DOHH2 (cell line): Measurements from ENCODE around the gene MAGI1.
A peak's percentile ranks its signal among the peaks of the same experiment; 100 is the strongest.

Source experiments
- H3F3A ChIP-seq: fragments of 200-600 bp; sonication (generic), shearing (Covaris generic); 2 replicates; pipeline ENCODE4 v1.6.0; 2016; ENCODE audit warnings: antibody characterized with exemption, mild to moderate bottlenecking; ENCODE audit not compliant: control insufficient read depth, insufficient read depth
- H3K27ac ChIP-seq: fragments of 200-600 bp; sonication (generic); 2 replicates; pipeline ENCODE4 v1.5.1; 2014; ENCODE audit warnings: low read depth, mild to moderate bottlenecking, low read length, moderate library complexity
- H3K27me3 ChIP-seq: fragments of 200-600 bp; sonication (generic); 2 replicates; pipeline ENCODE4 v1.6.1; 2014; ENCODE audit warnings: mild to moderate bottlenecking, low read length, mixed read lengths; ENCODE audit not compliant: control insufficient read depth
- H3K36me3 ChIP-seq: fragments of 200-600 bp; sonication (generic); 2 replicates; pipeline ENCODE4 v1.6.1; 2014; ENCODE audit warnings: mild to moderate bottlenecking, low read length, moderate library complexity, mixed read lengths; ENCODE audit not compliant: control insufficient read depth
- H3K4me1 ChIP-seq: fragments of 200-600 bp; sonication (generic); 2 replicates; pipeline ENCODE4 v1.6.1; 2014; ENCODE audit warnings: mild to moderate bottlenecking, low read length, mixed read lengths; ENCODE audit not compliant: control insufficient read depth
- H3K4me2 ChIP-seq: fragments of 200-600 bp; sonication (generic); 2 replicates; pipeline ENCODE4 v1.6.0; 2014; ENCODE audit warnings: mild to moderate bottlenecking, low read length, moderate library complexity
- H3K4me3 ChIP-seq: fragments of 200-600 bp; sonication (generic); 2 replicates; pipeline ENCODE4 v1.5.1; 2014; ENCODE audit warnings: mild to moderate bottlenecking, low read length, mixed read lengths
- H3K79me2 ChIP-seq: fragments of 200-600 bp; sonication (generic); 2 replicates; pipeline ENCODE4 v1.6.1; 2014; ENCODE audit warnings: mild to moderate bottlenecking, low read length, mixed read lengths; ENCODE audit not compliant: control insufficient read depth
- H3K9me2 ChIP-seq: fragments of 200-600 bp; sonication (generic); replicated peaks from 2 replicates; pipeline ENCODE4 v1.6.1; 2014; ENCODE audit warnings: mild to moderate bottlenecking, low read length, mixed read lengths; ENCODE audit not compliant: control insufficient read depth
- H3K9me3 ChIP-seq: fragments of 200-600 bp; sonication (generic); 2 replicates; pipeline ENCODE4 v1.6.1; 2014; ENCODE audit warnings: antibody characterized with exemption, low read length, mixed read lengths; ENCODE audit not compliant: control insufficient read depth, insufficient read depth
- H4K20me1 ChIP-seq: fragments of 200-600 bp; sonication (generic); 2 replicates; pipeline ENCODE4 v1.6.0; 2014; ENCODE audit warnings: low read depth, mild to moderate bottlenecking, antibody characterized with exemption, low read length, moderate library complexity; ENCODE audit not compliant: control insufficient read depth, insufficient read depth
- EZH2phosphoT487 ChIP-seq: fragments of 200-600 bp; sonication (generic); IDR thresholded peaks from 2 replicates; pipeline ENCODE4 v1.6.1; 2017; ENCODE audit warnings: borderline replicate concordance, mild to moderate bottlenecking, antibody characterized with exemption, low read length, moderate library complexity, mixed read lengths
- TF ChIP-seq, protein P1 (sequence below): fragments of 200-600 bp; sonication (generic); IDR thresholded peaks from one replicate; pipeline ENCODE4 v1.5.1; 2014; ENCODE audit warnings: antibody characterized with exemption, mild to moderate bottlenecking, low read depth, low read length; ENCODE audit not compliant: poor library complexity, severe bottlenecking

The MAGI1 gene

DNA sequence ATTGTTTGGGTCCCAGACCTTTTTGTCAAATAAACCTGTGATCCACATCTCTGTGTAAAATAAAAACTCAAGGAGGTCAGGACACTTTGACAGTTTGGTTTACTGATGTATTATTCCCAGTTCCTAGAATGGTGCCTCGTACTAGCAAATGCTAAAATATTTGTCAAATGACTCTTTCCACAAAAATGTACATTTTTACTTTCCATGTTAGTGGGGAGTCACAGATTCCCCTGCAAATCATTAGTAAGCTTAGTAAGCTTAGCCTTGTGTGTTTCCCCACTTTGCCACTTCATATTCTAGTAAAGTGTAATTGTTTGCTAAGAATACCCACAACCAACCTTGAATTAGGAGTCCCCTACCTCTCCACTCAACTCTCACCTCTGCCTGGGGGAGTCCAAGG lies 2.4 kb upstream of the MAGI1 start:
- H3K9me2 ChIP-seq = no peaks in the 10 kb centered on the region

DNA sequence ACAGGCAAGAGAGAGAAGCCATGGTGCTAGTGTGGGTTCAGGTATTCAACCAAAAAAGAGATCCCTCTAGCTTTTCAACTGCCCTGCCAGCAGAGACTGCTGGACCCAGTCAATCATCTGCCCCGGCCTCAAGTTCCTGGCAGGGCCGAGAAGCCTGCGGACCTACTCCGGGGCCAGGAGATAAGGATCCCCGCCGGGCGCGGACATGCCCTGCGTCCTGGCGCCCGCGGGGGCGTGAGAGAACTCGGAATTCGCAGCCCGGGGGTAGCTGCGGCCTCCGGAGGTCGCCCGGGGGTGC lies 821 bp upstream of the MAGI1 start:
- Histone ChIP-seq H3F3A (no peaks in the 10 kb centered on the region), H4K20me1 (no peaks in the 10 kb centered on the region), H3K27me3 (peaks cover 19% of the 10 kb centered on the region), H3K27ac (no peak overlapping the region), H3K4me1 (no peaks in the 10 kb centered on the region), H3K4me2 (no peak overlapping the region), H3K4me3 (no peak overlapping the region), H3K36me3 (no peaks in the 10 kb centered on the region), H3K9me3 (no peaks in the 10 kb centered on the region), H3K9me2 (no peaks in the 10 kb centered on the region), H3K79me2 (no peaks in the 10 kb centered on the region)
- TF ChIP-seq, protein P1, sequence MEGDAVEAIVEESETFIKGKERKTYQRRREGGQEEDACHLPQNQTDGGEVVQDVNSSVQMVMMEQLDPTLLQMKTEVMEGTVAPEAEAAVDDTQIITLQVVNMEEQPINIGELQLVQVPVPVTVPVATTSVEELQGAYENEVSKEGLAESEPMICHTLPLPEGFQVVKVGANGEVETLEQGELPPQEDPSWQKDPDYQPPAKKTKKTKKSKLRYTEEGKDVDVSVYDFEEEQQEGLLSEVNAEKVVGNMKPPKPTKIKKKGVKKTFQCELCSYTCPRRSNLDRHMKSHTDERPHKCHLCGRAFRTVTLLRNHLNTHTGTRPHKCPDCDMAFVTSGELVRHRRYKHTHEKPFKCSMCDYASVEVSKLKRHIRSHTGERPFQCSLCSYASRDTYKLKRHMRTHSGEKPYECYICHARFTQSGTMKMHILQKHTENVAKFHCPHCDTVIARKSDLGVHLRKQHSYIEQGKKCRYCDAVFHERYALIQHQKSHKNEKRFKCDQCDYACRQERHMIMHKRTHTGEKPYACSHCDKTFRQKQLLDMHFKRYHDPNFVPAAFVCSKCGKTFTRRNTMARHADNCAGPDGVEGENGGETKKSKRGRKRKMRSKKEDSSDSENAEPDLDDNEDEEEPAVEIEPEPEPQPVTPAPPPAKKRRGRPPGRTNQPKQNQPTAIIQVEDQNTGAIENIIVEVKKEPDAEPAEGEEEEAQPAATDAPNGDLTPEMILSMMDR = no peak
- no peak for TF ChIP-seq EZH2phosphoT487

More for the DNA sequence above, 2.4 kb upstream of the MAGI1 start:
- no peak overlapping the region for H3K4me3 ChIP-seq
- H3K36me3 ChIP-seq = no peaks in the 10 kb centered on the region
- no peak overlapping the region for H3K27ac ChIP-seq
- H3K79me2 ChIP-seq = no peaks in the 10 kb centered on the region
- H4K20me1 ChIP-seq = no peaks in the 10 kb centered on the region
- no peaks in the 10 kb centered on the region for H3K9me3 ChIP-seq
- no peaks in the 10 kb centered on the region for H3F3A ChIP-seq
- no peak for TF ChIP-seq EZH2phosphoT487
- TF ChIP-seq, protein P1 = no peak
- H3K4me2 ChIP-seq = no peak overlapping the region
- peaks cover 19% of the 10 kb centered on the region for H3K27me3 ChIP-seq
- no peaks in the 10 kb centered on the region for H3K4me1 ChIP-seq

GRCh38 chr3:66038384-66038725 lies 363 bp downstream of the MAGI1 start:
- Histone ChIP-seq H4K20me1 (no peaks in the 10 kb centered on the region), H3K4me3 (peak overlapping the region; percentile 73), H3K9me2 (no peaks in the 10 kb centered on the region), H3K9me3 (no peaks in the 10 kb centered on the region), H3F3A (no peaks in the 10 kb centered on the region), H3K27ac (no peak overlapping the region), H3K4me2 (peak overlapping the region; percentile 70), H3K27me3 (peaks cover 19% of the 10 kb centered on the region), H3K4me1 (no peaks in the 10 kb centered on the region), H3K36me3 (no peaks in the 10 kb centered on the region), H3K79me2 (no peaks in the 10 kb centered on the region)
- TF ChIP-seq, protein P1 = no peak
- 0 out of 2 replicates have a peak, but pooled peaks have one; percentile 0 for TF ChIP-seq EZH2phosphoT487

GRCh38 chr3:66037986-66038369 lies 740 bp downstream of the MAGI1 start:
- H4K20me1 ChIP-seq = no peaks in the 10 kb centered on the region
- H3K4me1 ChIP-seq = no peaks in the 10 kb centered on the region
- TF ChIP-seq EZH2phosphoT487 = no peak
- TF ChIP-seq, protein P1 = no peak
- peak overlapping the region; percentile 73 for H3K4me3 ChIP-seq
- peaks cover 19% of the 10 kb centered on the region for H3K27me3 ChIP-seq
- no peaks in the 10 kb centered on the region for H3K9me3 ChIP-seq
- H3K36me3 ChIP-seq = no peaks in the 10 kb centered on the region
- no peak overlapping the region for H3K27ac ChIP-seq
- H3F3A ChIP-seq = no peaks in the 10 kb centered on the region
- H3K9me2 ChIP-seq = no peaks in the 10 kb centered on the region
- peak overlapping the region; percentile 70 for H3K4me2 ChIP-seq
- H3K79me2 ChIP-seq = no peaks in the 10 kb centered on the region
